Right cardiac atrium (tissue), 5 donors: Measurements from ENCODE around the gene TMEM220. TPM values are rescaled to one million over a fixed set of nuclear protein-coding genes. Genes with fewer than 3 reads are reported as not detected.
"Not testable (repeated sequence)": the region's sequence is repeated elsewhere in the genome, so short reads cannot be mapped to it uniquely, and the experiment has no call there.

Experiments
- ATAC-seq, 2 donors: fragments of 200-7000 bp; cut with Tn5 transposase; one replicate each; pipeline versions ENCODE4 v1.8.0 to v1.9.1; 2020; ENCODE audit warnings: moderate library complexity in 2 of 2, mild to moderate bottlenecking in 1 of 2
- DNase-seq, 3 donors: peaks; one replicate each; pipeline ENCODE4 v3.0.0-alpha.2; 2020
- H3K27ac ChIP-seq: one replicate; pipeline ENCODE4 v1.5.1; 2013; ENCODE audit warnings: mild to moderate bottlenecking, low read length, control low read depth, moderate library complexity
- H3K27me3 ChIP-seq: one replicate; pipeline ENCODE4 v1.6.1; 2013; ENCODE audit not compliant: control insufficient read depth, insufficient read depth
- H3K4me1 ChIP-seq: one replicate; pipeline ENCODE4 v1.6.1; 2013; ENCODE audit warnings: low read length; ENCODE audit not compliant: control insufficient read depth, insufficient read depth
- H3K4me3 ChIP-seq: one replicate; pipeline ENCODE4 v1.5.1; 2013; ENCODE audit warnings: low read length, control low read depth
- H3K9me3 ChIP-seq: one replicate; pipeline ENCODE4 v1.6.1; 2013; ENCODE audit warnings: low read length; ENCODE audit not compliant: control insufficient read depth
- WGBS: extraction: QIAGEN DNeasy Blood & Tissue Kit; methylation state at CpG from one replicate; pipeline ENCODE4 v1.1.7; 2013; 5-methylcytosine and 5-hydroxymethylcytosine counted together
- intact Hi-C, 4 donors: fragments of 100-400 bp; cut with DNase I; formaldehyde crosslinking; loops; one replicate each; pipeline versions ENCODE4 v1.11.0 to v1.14.0; 2022 to 2023
- polyA plus RNA-seq: library from polyadenylated mRNA; stranded (reverse); fragments of 200-250 nt; gene quantifications from one replicate; pipeline ENCODE4 v1.2.3, GENCODE V29; 2013
- total RNA-seq, 4 donors: library from RNA; stranded (reverse); fragmentation: NEBNext Ultra II Directional; extraction: Animal tissue kit (Norgen Biotek cat#: 25700); gene quantifications; one replicate each; pipeline ENCODE4 v1.2.1, GENCODE V29; 2021
- donor health status: healthy with polysubstance abuse.
- donor health status: DM: no; HTN: yes; CAD: no.
- donor health status: DM: no; HTN: no; CAD: no.
- donor health status: DM: no; HTN: yes; CAD: no; lungs with severe emphysema.
- donor health status: DM: yes; HTN: yes; CAD: no.

The TMEM220 gene
- total and polyA plus RNA-seq, 5 donors = 5.8 to 15.2 (median 8.3) TPM

DNA sequence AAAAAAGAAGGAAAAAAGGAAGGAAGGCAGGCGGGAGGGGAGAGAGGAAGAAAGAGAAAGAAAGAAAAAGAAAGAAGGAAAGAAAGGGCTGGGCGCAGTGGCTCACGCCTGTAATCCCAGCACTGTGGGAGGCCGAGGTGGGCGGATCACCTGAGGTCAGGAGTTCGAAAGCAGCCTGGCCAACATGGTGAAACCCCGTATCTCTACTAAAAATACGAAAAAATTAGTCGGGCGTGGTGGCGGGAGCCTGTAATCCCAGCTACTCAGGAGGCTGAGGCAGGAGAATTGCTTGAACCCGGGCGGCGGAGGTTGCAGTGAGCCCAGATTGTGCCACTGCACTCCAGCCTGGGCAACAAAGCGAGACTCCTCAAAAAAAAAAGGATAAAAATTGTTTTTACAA is 424 bp upstream of the TMEM220 start:
- 21% methylated on average over 15 of the region's 15 CpGs for WGBS
- not testable (repeated sequence) for H3K27me3 ChIP-seq, H3K4me1 ChIP-seq, ATAC-seq, H3K9me3 ChIP-seq
- peak overlapping the region; percentile 42 for H3K4me3 ChIP-seq
- intact Hi-C loops = loop anchor here in 1 of 4 donors (10.0 kb wide), 1 partner anchor 115 kb away; no protein-coding TSS in a partner anchor
- H3K27ac ChIP-seq = peak overlapping the region; percentile 6
- DNase-seq = peak in 1 of 3 donors; percentile 61

DNA sequence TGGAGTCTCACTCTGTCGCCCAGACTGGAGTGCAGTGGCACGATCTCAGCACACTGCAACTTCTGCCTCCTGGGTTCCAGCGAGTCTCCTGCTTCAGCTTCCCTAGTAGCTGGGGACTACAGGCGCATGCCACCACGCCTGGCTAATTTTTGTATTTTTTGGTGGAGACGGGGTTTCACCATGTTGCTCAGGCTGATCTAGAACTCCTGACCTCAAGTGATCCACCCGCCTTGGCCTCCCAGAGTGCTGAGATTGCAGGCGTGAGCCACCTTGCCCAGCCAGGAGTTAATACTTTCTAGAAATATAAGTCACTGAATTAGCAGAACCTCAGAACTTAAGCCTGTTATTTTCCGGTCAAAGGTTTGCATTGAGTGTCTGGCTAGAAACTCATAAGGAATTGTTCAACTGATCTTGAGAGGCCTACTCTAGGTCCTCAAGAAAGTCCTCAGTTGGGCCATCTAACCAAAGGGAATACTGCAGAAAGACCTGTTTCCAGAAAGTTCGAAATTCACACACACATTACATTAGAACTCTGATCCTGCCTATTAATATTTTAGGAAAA is 1.4 kb downstream of the TMEM220 start:
- no peaks in the 10 kb centered on the region for H3K4me1 ChIP-seq
- WGBS = 98% methylated on average over 10 of the region's 10 CpGs
- intact Hi-C loops = no loop called here
- H3K4me3 ChIP-seq = no peak overlapping the region
- no peak overlapping the region for H3K27ac ChIP-seq
- H3K27me3 ChIP-seq = no peaks in the 10 kb centered on the region
- no peak for ATAC-seq
- no peak for DNase-seq
- H3K9me3 ChIP-seq = no peaks in the 10 kb centered on the region

DNA sequence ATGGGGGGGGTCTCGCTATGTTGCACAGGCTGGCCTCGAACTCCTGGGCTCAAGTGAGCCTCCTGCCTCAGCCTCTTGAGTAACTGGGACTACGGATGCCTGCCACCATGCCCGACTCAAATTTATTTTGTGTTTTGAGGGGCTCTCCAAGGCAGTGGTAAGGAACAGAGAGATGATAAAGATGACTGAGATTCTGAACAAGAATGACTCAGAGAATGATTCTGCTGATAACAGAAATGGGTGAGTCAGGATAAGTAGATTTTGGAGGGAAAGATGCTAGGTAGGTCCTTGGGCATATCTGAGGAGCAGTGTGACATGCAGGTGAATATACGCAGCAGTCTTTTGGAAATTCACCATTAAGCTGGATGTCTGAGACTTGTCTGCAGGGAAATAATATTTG is 2.6 kb downstream of the TMEM220 start:
- Histone ChIP-seq H3K9me3 (no peaks in the 10 kb centered on the region), H3K4me3 (no peak overlapping the region), H3K4me1 (no peaks in the 10 kb centered on the region), H3K27me3 (no peaks in the 10 kb centered on the region), H3K27ac (no peak overlapping the region)
- DNase-seq (no peak), ATAC-seq (no peak)
- WGBS = 89% methylated on average over 5 of the region's 5 CpGs
- intact Hi-C loops = no loop called here

DNA sequence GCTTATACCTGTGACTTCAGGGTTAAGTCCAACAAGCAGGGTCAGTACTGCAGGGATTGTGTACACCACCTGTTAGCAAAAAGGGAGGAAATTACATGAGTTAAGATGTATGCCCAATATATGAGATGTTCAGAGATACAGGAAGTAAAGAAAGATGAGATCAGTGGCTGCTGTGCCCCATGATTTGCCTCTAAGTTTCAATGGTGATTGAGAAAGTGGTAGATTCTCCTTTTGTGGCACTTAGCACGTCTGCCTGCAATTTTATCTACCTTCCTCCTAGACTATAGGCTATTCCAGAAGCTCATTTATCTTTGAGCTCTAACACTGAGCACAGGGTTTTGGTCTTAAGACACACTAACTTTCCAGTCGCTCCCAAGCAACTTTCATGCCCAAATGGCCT is 3.6 kb downstream of the TMEM220 start:
- Histone ChIP-seq H3K9me3 (no peaks in the 10 kb centered on the region), H3K27ac (no peak overlapping the region), H3K4me3 (no peak overlapping the region), H3K4me1 (no peaks in the 10 kb centered on the region), H3K27me3 (no peaks in the 10 kb centered on the region)
- no peak for ATAC-seq
- no peak for DNase-seq
- WGBS = 66% methylated on average over 2 of the region's 2 CpGs
- intact Hi-C loops = no loop called here

DNA sequence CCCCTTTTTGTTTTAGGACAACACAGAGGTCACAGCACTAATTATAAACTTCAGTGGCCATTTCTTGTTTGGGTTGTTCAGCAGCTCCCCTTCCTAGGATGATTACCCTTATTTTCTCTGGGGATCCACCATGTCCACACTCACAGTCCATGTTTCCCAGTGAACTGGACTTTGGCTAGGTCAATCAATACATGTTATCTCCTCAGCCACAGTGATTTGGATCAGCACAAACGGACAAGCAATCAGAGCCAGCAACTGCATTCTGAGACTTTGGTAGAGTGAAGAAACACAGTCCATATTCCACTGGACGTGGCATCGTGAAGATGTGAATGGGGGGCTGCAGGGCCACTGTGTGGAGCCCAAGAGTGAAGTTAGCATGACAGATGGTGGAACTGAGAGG is 4.6 kb downstream of the TMEM220 start:
- no peak for ATAC-seq
- Histone ChIP-seq H3K4me3 (no peak overlapping the region), H3K4me1 (no peaks in the 10 kb centered on the region), H3K9me3 (no peaks in the 10 kb centered on the region), H3K27ac (no peak overlapping the region), H3K27me3 (no peaks in the 10 kb centered on the region)
- no peak for DNase-seq
- intact Hi-C loops = no loop called here
- WGBS = 79% methylated on average over 3 of the region's 3 CpGs

DNA sequence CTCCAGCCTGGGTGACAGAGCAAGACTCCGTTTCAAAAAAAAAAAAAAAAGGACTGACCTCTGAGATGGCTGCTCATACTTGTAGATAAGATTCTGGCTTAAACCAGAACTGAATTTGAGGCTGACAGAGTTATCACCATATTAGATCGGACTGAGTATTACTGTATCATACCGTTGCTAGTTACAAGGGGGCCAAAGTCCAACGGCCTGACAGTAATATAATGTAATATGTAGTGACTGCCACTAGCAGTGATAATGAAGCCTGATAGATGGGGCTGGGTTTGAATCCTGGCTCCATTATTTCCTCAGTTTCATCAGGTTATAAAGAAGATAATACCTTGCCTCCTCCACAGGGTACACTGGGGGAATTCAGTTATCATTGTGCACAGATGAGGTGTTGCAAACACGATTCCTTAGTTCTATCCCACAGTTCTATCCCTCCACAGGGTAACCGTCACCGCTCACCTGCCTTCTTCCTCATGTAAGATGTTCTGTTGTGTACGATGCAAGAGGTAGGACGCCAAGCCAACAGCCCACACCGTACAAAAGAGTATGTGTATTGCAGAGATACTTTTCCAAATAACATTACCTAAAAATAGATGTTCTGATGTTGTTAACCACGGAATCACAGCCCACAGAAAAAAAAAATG is 5.2 kb downstream of the TMEM220 start:
- no peak overlapping the region for H3K27ac ChIP-seq
- H3K9me3 ChIP-seq = no peaks in the 10 kb centered on the region
- intact Hi-C loops = no loop called here
- no peak overlapping the region for H3K4me3 ChIP-seq
- H3K4me1 ChIP-seq = no peaks in the 10 kb centered on the region
- WGBS = 89% methylated on average over 11 of the region's 11 CpGs
- no peak for DNase-seq
- ATAC-seq = no peak
- no peaks in the 10 kb centered on the region for H3K27me3 ChIP-seq

DNA sequence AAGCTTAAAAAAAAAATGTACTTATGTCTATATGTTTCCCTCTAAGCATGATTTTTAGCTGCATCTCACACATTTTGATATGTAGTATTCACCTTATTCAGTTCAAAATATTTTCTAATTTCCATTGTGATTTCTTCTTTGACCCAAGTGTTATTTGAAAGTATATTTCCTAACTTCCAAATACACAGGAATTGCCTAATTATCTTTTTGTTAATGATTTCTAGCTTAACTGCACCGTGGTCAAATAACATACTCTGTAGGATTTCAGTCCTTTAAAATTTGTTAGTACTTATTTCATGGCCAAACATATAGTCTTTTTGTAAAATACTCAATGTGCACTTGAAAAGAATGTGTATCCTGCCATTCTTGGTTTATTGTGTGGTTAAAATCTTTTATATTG is 11.3 kb downstream of the TMEM220 start:
- WGBS = 44% methylated on average over 1 of the region's 1 CpG
- Histone ChIP-seq H3K9me3 (no peaks in the 10 kb centered on the region), H3K4me1 (no peaks in the 10 kb centered on the region), H3K27me3 (no peaks in the 10 kb centered on the region), H3K27ac (no peak overlapping the region), H3K4me3 (no peak overlapping the region)
- intact Hi-C loops = no loop called here
- ATAC-seq (no peak), DNase-seq (no peak)

DNA sequence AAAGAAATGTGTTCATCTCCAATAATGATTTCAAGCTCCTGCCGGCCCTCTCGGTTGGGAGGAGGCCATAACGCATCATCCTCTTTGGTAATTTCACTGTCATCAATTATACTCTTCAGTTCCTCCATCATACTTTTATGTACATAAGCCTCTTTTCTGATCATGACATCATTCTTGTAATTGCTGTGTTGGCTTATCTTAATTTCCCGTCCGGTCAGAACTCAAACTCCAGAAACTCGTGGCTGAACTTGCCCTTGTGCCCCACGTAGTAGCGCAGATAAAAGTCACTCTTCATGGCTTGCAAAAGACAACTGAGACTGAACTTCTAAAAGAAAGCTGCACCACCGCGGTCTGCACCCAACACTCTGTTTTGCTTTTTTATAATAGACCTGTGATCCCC is 13.6 kb downstream of the TMEM220 start:
- H3K4me3 ChIP-seq = no peak overlapping the region
- 79% methylated on average over 10 of the region's 10 CpGs for WGBS
- no peak for ATAC-seq
- no peaks in the 10 kb centered on the region for H3K27me3 ChIP-seq
- H3K4me1 ChIP-seq = no peaks in the 10 kb centered on the region
- intact Hi-C loops = no loop called here
- no peak overlapping the region for H3K27ac ChIP-seq
- DNase-seq = no peak
- H3K9me3 ChIP-seq = no peaks in the 10 kb centered on the region

DNA sequence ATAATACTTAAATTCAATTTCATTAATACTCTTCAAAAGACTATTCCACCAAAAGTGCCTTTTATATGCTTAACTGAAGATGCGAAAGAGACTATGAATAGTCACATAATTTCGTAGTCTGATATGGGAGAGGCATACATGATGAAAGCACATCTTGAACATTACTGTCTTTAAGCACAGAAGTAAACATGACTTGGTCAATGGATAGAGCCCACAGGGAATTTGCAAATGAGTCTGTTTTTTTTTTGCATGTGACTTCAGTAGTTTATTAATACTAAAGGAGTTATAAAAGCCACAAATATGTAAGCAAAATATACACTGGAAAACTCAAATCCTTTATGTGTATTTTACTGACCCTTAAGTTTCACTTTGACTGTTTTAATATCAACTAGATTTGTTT is 16.5 kb downstream of the TMEM220 start:
- H3K9me3 ChIP-seq = no peaks in the 10 kb centered on the region
- ATAC-seq = no peak
- intact Hi-C loops = no loop called here
- H3K27me3 ChIP-seq = no peaks in the 10 kb centered on the region
- no peak for DNase-seq
- 88% methylated on average over 2 of the region's 2 CpGs for WGBS
- H3K4me1 ChIP-seq = no peaks in the 10 kb centered on the region
- H3K4me3 ChIP-seq = no peak overlapping the region
- no peak overlapping the region for H3K27ac ChIP-seq

DNA sequence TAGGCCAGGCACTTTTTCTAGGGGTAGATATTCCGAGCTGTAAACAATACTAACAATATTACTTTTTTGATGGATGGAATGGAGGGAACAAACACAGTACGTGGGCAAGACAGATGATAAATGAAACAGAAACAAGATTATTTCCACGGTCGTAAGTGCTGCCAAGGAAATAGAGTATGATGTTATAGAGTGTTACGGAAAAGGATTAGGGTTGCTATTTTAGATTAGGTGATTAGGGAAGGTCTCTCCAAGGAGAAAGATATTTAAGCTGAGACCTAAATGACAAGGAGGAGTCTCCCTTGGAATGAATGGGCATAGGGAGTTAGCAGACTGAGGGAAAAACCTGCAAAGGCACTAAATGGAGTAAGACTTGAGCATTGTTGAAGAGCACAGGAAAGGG is 24.1 kb downstream of the TMEM220 start:
- Histone ChIP-seq H3K27me3 (no peaks in the 10 kb centered on the region), H3K4me1 (peaks cover 2% of the 10 kb centered on the region), H3K27ac (no peak overlapping the region), H3K4me3 (no peak overlapping the region), H3K9me3 (no peaks in the 10 kb centered on the region)
- no peak for DNase-seq
- 86% methylated on average over 5 of the region's 5 CpGs for WGBS
- intact Hi-C loops = no loop called here
- ATAC-seq = no peak

DNA sequence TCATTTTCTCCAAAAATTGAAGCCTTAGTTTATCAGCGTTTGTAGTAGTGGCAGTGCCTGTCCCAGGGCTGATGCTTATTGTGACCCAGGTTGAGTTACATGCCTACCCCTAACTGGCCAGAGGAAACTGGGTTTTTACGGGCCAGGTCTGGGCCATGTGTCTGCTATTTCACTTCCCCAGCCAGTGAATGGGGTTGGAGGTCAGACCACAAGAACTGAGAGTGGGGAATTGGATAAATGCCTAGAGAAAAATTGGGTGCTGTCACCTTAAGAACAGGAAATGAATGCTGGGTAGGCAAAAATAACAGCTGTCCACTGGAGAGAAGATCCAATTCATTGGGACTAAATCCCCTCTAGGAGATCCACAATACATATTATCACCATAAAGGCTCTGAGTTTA is 27.2 kb downstream of the TMEM220 start:
- Histone ChIP-seq H3K4me3 (no peak overlapping the region), H3K27ac (no peak overlapping the region), H3K9me3 (no peaks in the 10 kb centered on the region), H3K4me1 (peaks cover 2% of the 10 kb centered on the region), H3K27me3 (no peaks in the 10 kb centered on the region)
- no peak for ATAC-seq
- intact Hi-C loops = no loop called here
- WGBS = 66% methylated on average over 2 of the region's 2 CpGs
- DNase-seq = no peak

DNA sequence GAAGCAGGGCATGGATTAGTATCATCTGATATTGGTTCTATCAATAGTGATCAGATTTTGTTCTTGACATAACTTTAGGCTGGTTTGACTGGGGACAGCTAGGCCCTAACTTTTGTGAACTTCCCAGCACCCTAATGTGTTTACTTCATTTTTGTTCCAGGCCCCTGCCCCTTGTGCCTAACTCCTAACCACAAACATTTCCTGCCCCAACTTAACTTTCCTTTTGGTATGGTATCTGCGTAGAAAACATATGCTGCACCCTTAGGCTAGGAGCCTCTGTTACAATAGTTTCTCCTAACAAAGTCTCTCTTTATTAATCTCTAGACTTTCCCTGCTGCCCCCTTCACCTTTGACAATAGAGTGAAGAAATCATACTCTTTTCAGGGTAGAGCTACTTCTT is 30.0 kb downstream of the TMEM220 start:
- DNase-seq = no peak
- intact Hi-C loops = no loop called here
- no peak for ATAC-seq
- Histone ChIP-seq H3K4me3 (no peak overlapping the region), H3K27ac (no peak overlapping the region), H3K27me3 (no peaks in the 10 kb centered on the region), H3K9me3 (no peaks in the 10 kb centered on the region), H3K4me1 (peaks cover 2% of the 10 kb centered on the region)
- WGBS = 88% methylated on average over 1 of the region's 1 CpG
